Adrenal gland (tissue), 12 donors: Measurements from ENCODE around the gene FXYD2. TPM values are rescaled to one million over a fixed set of nuclear protein-coding genes. Genes with fewer than 3 reads are reported as not detected.

Source experiments
- DNase-seq, 7 donors: peaks; one replicate each; pipeline ENCODE4 v3.0.0-alpha.2; 2019 to 2020
- H3K27ac ChIP-seq, 5 donors: fragments of 200-600 bp; sonication (generic) in 4 of 5; 1 replicate in 3 of 5; 2 replicates in 2 of 5; pipeline versions ENCODE4 v1.5.1 to v1.8.0; 2016 to 2020; ENCODE audit warnings: mild to moderate bottlenecking in 1 of 5
- H3K27me3 ChIP-seq: fragments of 200-600 bp; 2 replicates; pipeline ENCODE4 v1.8.0; 2021
- H3K36me3 ChIP-seq, 2 donors: fragments of 200-600 bp; replicated peaks in 1 of 2; 1 replicate in 1 of 2; 2 replicates in 1 of 2; pipeline versions ENCODE4 v1.5.1 to v1.8.0; 2018 to 2022
- H3K4me1 ChIP-seq, 2 donors: fragments of 200-600 bp; replicated peaks in 1 of 2; 1 replicate in 1 of 2; 2 replicates in 1 of 2; pipeline versions ENCODE4 v1.5.1 to v1.8.0; 2018 to 2021
- H3K4me3 ChIP-seq, 4 donors: fragments of 200-600 bp; sonication (generic) in 3 of 4; one replicate each; pipeline ENCODE4 v1.5.1; 2016 to 2018
- H3K9me3 ChIP-seq, 3 donors: fragments of 200-600 bp; sonication (generic) in 1 of 3; replicated peaks in 1 of 3; 1 replicate in 2 of 3; 2 replicates in 1 of 3; pipeline versions ENCODE4 v1.5.1 to v1.8.0; 2016 to 2021
- POLR2A ChIP-seq, 2 donors: fragments of 450-650 bp; IDR thresholded peaks; one replicate each; pipeline ENCODE4 v1.6.1; 2017; ENCODE audit warnings: antibody characterized with exemption in 2 of 2, mild to moderate bottlenecking in 2 of 2, moderate library complexity in 1 of 2
- WGBS, 4 donors: extraction: QIAGEN DNeasy Blood & Tissue Kit in 2 of 4; methylation state at CpG; one replicate each; pipeline versions ENCODE4 v1.1.5 to v1.1.7; 2013 to 2017; 5-methylcytosine and 5-hydroxymethylcytosine counted together
- intact Hi-C, 2 donors: fragments of 100-400 bp; cut with DNase I; formaldehyde crosslinking; loops; one replicate each; pipeline versions ENCODE4 v1.14.1 to v1.15.0; 2022 to 2023
- polyA plus RNA-seq, 3 donors: library from polyadenylated mRNA; stranded (reverse); fragments of 200-250 nt in 2 of 3; fragments of 350-450 nt in 1 of 3; fragmentation: Illumina TruSeq in 1 of 3; extraction: RNeasy Lipid Tissue Mini Kit (QIAGEN cat#74804) in 1 of 3; gene quantifications; one replicate each; pipeline ENCODE4 v1.2.3, GENCODE V29; 2013 to 2014
- total RNA-seq, 9 donors: library from RNA; depleted of rRNA in 4 of 9; stranded (reverse); fragments of >200 nt in 4 of 9; fragments of 120-200 nt in 1 of 9; fragmentation: NEBNext Ultra II Directional in 1 of 9; extraction: Animal tissue kit (Norgen Biotek cat#: 25700) in 1 of 9; gene quantifications; one replicate each; pipeline versions ENCODE4 v1.1.0 to v1.2.4, GENCODE V29; 2013 to 2023
- TF ChIP-seq, protein P1 (sequence below), 6 experiments: fragments of 450-650 bp in 4 of 6; fragments of 200-600 bp in 2 of 6; sonication (generic) in 1 of 6; IDR thresholded peaks; 1 replicate in 5 of 6; 2 replicates in 1 of 6; pipeline versions ENCODE4 v1.5.1 to v1.8.0; 2016 to 2021; ENCODE audit warnings: antibody characterized with exemption in 6 of 6, mild to moderate bottlenecking in 2 of 6, moderate library complexity in 1 of 6
- donor health status: healthy with polysubstance abuse.
- donor health status: Bipolar disorder and iron deficiency.
- donor health status: DM: yes; HTN: yes; CAD: no.
- donor health status: DM: no; HTN: no; CAD: no.
- donor health status: DM: no; HTN: no; CAD: no.
- donor health status: DM: yes; HTN: yes; CAD: no.

The FXYD2 gene
- total and polyA plus RNA-seq, 12 donors: 0.27 to 11.3 (median 2.7) TPM; not detected in 2

- Histone ChIP-seq H3K9me3 (no peaks in the 10 kb centered on the region), H3K4me1 (peaks cover 0 to 45% of the 10 kb centered on the region in 2 donors), H3K36me3 (no peaks in the 10 kb centered on the region), H3K27me3 (no peaks in the 10 kb centered on the region), H3K4me3 (no peak overlapping the region), H3K27ac (no peak overlapping the region)
- WGBS, 4 donors: 76 to 95% (median 83%) methylated on average over 6 of the region's 6 CpGs
- peak in 2 of 7 donors; percentile 12 to 42 for DNase-seq
- intact Hi-C loops: no loop called here
- TF ChIP-seq, protein P1, sequence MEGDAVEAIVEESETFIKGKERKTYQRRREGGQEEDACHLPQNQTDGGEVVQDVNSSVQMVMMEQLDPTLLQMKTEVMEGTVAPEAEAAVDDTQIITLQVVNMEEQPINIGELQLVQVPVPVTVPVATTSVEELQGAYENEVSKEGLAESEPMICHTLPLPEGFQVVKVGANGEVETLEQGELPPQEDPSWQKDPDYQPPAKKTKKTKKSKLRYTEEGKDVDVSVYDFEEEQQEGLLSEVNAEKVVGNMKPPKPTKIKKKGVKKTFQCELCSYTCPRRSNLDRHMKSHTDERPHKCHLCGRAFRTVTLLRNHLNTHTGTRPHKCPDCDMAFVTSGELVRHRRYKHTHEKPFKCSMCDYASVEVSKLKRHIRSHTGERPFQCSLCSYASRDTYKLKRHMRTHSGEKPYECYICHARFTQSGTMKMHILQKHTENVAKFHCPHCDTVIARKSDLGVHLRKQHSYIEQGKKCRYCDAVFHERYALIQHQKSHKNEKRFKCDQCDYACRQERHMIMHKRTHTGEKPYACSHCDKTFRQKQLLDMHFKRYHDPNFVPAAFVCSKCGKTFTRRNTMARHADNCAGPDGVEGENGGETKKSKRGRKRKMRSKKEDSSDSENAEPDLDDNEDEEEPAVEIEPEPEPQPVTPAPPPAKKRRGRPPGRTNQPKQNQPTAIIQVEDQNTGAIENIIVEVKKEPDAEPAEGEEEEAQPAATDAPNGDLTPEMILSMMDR (IDR thresholded peaks at IDR 0.05): no peak
- no peak for TF ChIP-seq POLR2A (IDR thresholded peaks at IDR 0.05)
These were observed 35.6 kb upstream of the FXYD2 start for GRCh38 chr11:117860139-117860538.

DNA sequence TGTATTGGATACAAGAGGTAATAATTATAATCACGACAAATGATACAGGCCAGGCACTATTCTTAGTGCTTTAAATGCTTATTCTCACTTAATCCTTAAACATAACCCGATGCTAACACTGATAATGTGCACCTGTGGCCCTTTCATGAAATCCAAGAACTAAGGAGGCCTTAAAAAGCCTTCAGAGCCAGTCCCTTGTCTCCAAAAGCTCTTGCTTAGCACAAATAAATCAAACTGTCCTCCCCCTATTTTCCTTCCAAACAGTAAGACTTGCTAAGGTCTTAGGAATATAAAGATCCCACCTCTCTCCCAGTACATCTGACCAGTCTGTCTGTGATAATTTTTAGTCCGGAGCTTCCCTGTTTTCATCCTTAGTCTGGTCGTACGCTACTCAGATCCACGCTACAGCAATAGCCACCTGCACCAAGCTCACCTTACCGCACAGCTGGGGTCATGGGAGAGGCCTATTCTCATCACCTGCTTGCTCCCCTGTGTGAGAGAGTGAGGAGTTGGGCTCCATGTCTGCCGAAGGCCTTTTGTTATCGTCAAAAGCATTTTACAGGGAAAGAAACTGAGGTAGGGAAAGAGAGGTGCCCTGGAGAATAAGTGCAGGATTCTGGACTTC, 35.1 kb upstream of the FXYD2 start:
- 78 to 84% (median 80%) methylated on average over 9 of the region's 9 CpGs for WGBS, 4 donors
- intact Hi-C loops: no loop called here
- Histone ChIP-seq H3K9me3 (no peaks in the 10 kb centered on the region), H3K4me3 (no peak overlapping the region), H3K36me3 (no peaks in the 10 kb centered on the region), H3K27me3 (no peaks in the 10 kb centered on the region), H3K27ac (no peak overlapping the region), H3K4me1 (peaks cover 0 to 45% of the 10 kb centered on the region in 2 donors)
- peak in 1 of 7 donors; percentile 20 for DNase-seq
- TF ChIP-seq, protein P1 (IDR thresholded peaks at IDR 0.05): no peak
- TF ChIP-seq POLR2A (IDR thresholded peaks at IDR 0.05): no peak

GRCh38 chr11:117859061-117859460, 34.5 kb upstream of the FXYD2 start:
- 74 to 84% (median 77%) methylated on average over 9 to 10 of the region's 10 CpGs for WGBS, 4 donors
- no peaks in the 10 kb centered on the region for H3K27me3 ChIP-seq
- no peak overlapping the region for H3K4me3 ChIP-seq
- peaks cover 0 to 45% of the 10 kb centered on the region in 2 donors for H3K4me1 ChIP-seq
- TF ChIP-seq, protein P1 (IDR thresholded peaks at IDR 0.05): no peak
- no peak for TF ChIP-seq POLR2A (IDR thresholded peaks at IDR 0.05)
- intact Hi-C loops: no loop called here
- DNase-seq: peak in 2 of 7 donors; percentile 31 to 46
- no peak overlapping the region for H3K27ac ChIP-seq
- no peaks in the 10 kb centered on the region for H3K9me3 ChIP-seq
- no peaks in the 10 kb centered on the region for H3K36me3 ChIP-seq

GRCh38 chr11:117857734-117858414, 33.3 kb upstream of the FXYD2 start:
- Histone ChIP-seq H3K27me3 (no peaks in the 10 kb centered on the region), H3K27ac (peak overlapping the region in 2 of 5 donors; percentile 38 to 49), H3K9me3 (no peaks in the 10 kb centered on the region), H3K36me3 (no peaks in the 10 kb centered on the region), H3K4me3 (no peak overlapping the region), H3K4me1 (peaks cover 0 to 45% of the 10 kb centered on the region in 2 donors)
- TF ChIP-seq POLR2A (IDR thresholded peaks at IDR 0.05): no peak
- TF ChIP-seq, protein P1 (IDR thresholded peaks at IDR 0.05): no peak
- DNase-seq: peak in 2 of 7 donors; percentile 19 to 49
- intact Hi-C loops: no loop called here
- WGBS, 4 donors: 65 to 72% (median 67%) methylated on average over 11 of the region's 11 CpGs
